MM.1S (cell line): ENCODE measurements around the gene HTR7.

Experiments used
- EZH2 ChIP-seq: fragments of 300-600 bp; sonication (generic); optimal IDR thresholded peaks from 2 replicates; pipeline ENCODE3; 2017; ENCODE audit warnings: low read depth, mild to moderate bottlenecking, antibody characterized with exemption, low read length, mixed read lengths
- EZH2phosphoT487 ChIP-seq: fragments of 300-600 bp; sonication (generic); IDR thresholded peaks from 2 replicates; pipeline ENCODE4 v1.6.1; 2018; ENCODE audit warnings: antibody characterized with exemption, low read length
- TF ChIP-seq, protein P1 (sequence below): fragments of 300-600 bp; sonication (generic); IDR thresholded peaks from 2 replicates; pipeline ENCODE4 v1.5.1; 2016; ENCODE audit warnings: antibody characterized with exemption, low read length, mixed read lengths

DNA sequence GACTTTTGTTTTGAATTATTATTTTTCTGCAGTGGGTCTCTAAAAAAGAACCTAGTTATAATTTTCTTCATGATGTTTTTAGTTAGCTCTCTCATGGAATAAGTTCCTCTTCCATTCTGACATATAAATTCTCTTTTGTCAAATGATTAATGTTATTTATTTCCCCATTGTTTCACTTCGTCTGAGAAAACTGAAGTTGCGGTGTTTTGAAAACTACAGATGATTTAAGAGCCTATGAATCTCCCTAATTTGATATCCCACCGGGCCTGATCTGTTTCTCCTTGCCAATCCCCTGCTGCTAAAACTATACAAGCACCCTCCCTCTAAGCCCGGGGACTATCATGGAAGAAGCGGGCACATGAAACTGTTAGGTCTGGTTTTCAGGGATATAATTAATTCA lies 41.4 kb downstream of the HTR7 start:
- TF ChIP-seq, protein P1, sequence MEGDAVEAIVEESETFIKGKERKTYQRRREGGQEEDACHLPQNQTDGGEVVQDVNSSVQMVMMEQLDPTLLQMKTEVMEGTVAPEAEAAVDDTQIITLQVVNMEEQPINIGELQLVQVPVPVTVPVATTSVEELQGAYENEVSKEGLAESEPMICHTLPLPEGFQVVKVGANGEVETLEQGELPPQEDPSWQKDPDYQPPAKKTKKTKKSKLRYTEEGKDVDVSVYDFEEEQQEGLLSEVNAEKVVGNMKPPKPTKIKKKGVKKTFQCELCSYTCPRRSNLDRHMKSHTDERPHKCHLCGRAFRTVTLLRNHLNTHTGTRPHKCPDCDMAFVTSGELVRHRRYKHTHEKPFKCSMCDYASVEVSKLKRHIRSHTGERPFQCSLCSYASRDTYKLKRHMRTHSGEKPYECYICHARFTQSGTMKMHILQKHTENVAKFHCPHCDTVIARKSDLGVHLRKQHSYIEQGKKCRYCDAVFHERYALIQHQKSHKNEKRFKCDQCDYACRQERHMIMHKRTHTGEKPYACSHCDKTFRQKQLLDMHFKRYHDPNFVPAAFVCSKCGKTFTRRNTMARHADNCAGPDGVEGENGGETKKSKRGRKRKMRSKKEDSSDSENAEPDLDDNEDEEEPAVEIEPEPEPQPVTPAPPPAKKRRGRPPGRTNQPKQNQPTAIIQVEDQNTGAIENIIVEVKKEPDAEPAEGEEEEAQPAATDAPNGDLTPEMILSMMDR = no peak
- TF ChIP-seq EZH2 (no peak), EZH2phosphoT487 (no peak)
